GM13977 (cell line): ENCODE measurements around the gene EN2.

Experiments used
- DNase-seq: peaks from one replicate; pipeline ENCODE4 v3.0.0; 2012; ENCODE audit warnings: low spot score
- CTCF ChIP-seq: IDR thresholded peaks from 2 replicates; pipeline ENCODE4 v1.5.1; 2012; ENCODE audit warnings: mild to moderate bottlenecking, control low read depth; ENCODE audit not compliant: insufficient read depth; ENCODE audit errors: extremely low read depth, missing control alignments
- in situ Hi-C: fragments of 300-500 bp; cut with MboI; formaldehyde crosslinking; loops from one replicate; pipeline ENCODE4 v1.12.0; 2022; ENCODE audit warnings: low sequenced_read_pairs, low pct_unique_long_range_greater_than_20kb, mixed read lengths, inconsistent platforms; ENCODE audit not compliant: unreplicated experiment

EN2 gene

GRCh38 chr7:155466814-155467733 is 9.1 kb downstream of the EN2 start:
- in situ Hi-C loops: loop anchor here (25.0 kb wide), 1 partner anchor 1545 kb away; the partner anchor contains the start of gene MNX1
- DNase-seq: peak; percentile 81
- no peak for TF ChIP-seq CTCF

GRCh38 chr7:155467846-155468784 is 10.2 kb downstream of the EN2 start:
- no peak for TF ChIP-seq CTCF
- DNase-seq: peak; percentile 69
- in situ Hi-C loops: loop anchor here (25.0 kb wide), 1 partner anchor 1544 kb away; the partner anchor contains the start of gene MNX1

- no peak for DNase-seq
- TF ChIP-seq CTCF: no peak
- in situ Hi-C loops: loop anchor here (25.0 kb wide), 1 partner anchor 1544 kb away; the partner anchor contains the start of gene MNX1
Observed at GRCh38 chr7:155468785-155469148, 10.8 kb downstream of the EN2 start.

- no peak for TF ChIP-seq CTCF
- in situ Hi-C loops: loop anchor here (25.0 kb wide), 1 partner anchor 1543 kb away; the partner anchor contains the start of gene MNX1
- DNase-seq: peak; percentile 32
Observed at GRCh38 chr7:155469311-155470185, 11.6 kb downstream of the EN2 start.

- TF ChIP-seq CTCF: no peak
- in situ Hi-C loops: loop anchor here (25.0 kb wide), 1 partner anchor 1542 kb away; the partner anchor contains the start of gene MNX1
- no peak for DNase-seq
Observed at GRCh38 chr7:155470186-155470487, 12.2 kb downstream of the EN2 start.
